Activated T-helper 2 cell treated with anti-CD3 and anti-CD28 coated beads, Interferon-gamma antibody, Interleukin-2, Interleukin-4, amounts not matched to agents 10 μg/mL and 5 μg/mL and 100 μg/mL, durations not matched to agents 14 hours and 24 hours and 36 hours (primary cell): Measurements from ENCODE around the gene RGS3. TPM values are rescaled to one million over a fixed set of nuclear protein-coding genes. Genes with fewer than 3 reads are reported as not detected.

Experiments
- DNase-seq: peaks from one replicate; pipeline ENCODE4 v3.0.0; 2021; ENCODE audit warnings: low spot score
- H3K27ac Mint-ChIP-seq: one replicate; pipeline ENCODE4 v1.8.0; 2021; ENCODE audit warnings: mixed read lengths
- H3K27me3 Mint-ChIP-seq: one replicate; pipeline ENCODE4 v1.8.0; 2021; ENCODE audit warnings: low read depth, mixed read lengths
- H3K36me3 Mint-ChIP-seq: one replicate; pipeline ENCODE4 v1.8.0; 2021; ENCODE audit warnings: low read depth, mixed read lengths
- H3K4me1 Mint-ChIP-seq: one replicate; pipeline ENCODE4 v1.8.0; 2021; ENCODE audit warnings: low read depth, mixed read lengths
- H3K4me3 Mint-ChIP-seq: one replicate; pipeline ENCODE4 v1.8.0; 2021; ENCODE audit warnings: low read depth, mild to moderate bottlenecking, moderate library complexity, mixed read lengths
- H3K9me3 Mint-ChIP-seq: one replicate; pipeline ENCODE4 v1.8.0; 2021; ENCODE audit warnings: mixed read lengths
- intact Hi-C: fragments of 100-400 bp; cut with micrococcal nuclease; formaldehyde crosslinking; loops from one replicate; pipeline ENCODE4 v1.15.1; 2023
- total RNA-seq: library from RNA; stranded (reverse); gene quantifications from 2 replicates; pipeline ENCODE4 v1.2.3, GENCODE V29; 2022

The RGS3 gene
- total RNA-seq, 1 donor from 2014 or later = 64.2 TPM

- Mint-ChIP-seq H3K27ac (no peak overlapping the region), H3K4me3 (no peak overlapping the region)
Measured at GRCh38 chr9:113524468-113524867, 60.9 kb downstream of the RGS3 start.

GRCh38 chr9:113525205-113525604, 61.7 kb downstream of the RGS3 start:
- H3K9me3 Mint-ChIP-seq = no peaks in the 10 kb centered on the region
- H3K4me1 Mint-ChIP-seq = peaks cover 62% of the 10 kb centered on the region
- H3K27ac Mint-ChIP-seq = no peak overlapping the region
- H3K4me3 Mint-ChIP-seq = no peak overlapping the region
- H3K27me3 Mint-ChIP-seq = no peaks in the 10 kb centered on the region
- intact Hi-C loops = no loop called here
- no peak for DNase-seq
- peaks cover 78% of the 10 kb centered on the region for H3K36me3 Mint-ChIP-seq

More at GRCh38 chr9:113524468-113524867, 60.9 kb downstream of the RGS3 start:
- Mint-ChIP-seq H3K27me3 (no peaks in the 10 kb centered on the region), H3K9me3 (no peaks in the 10 kb centered on the region), H3K36me3 (peaks cover 78% of the 10 kb centered on the region), H3K4me1 (peaks cover 64% of the 10 kb centered on the region)
- intact Hi-C loops = no loop called here
- DNase-seq = no peak

GRCh38 chr9:113525831-113526230, 62.3 kb downstream of the RGS3 start:
- H3K4me3 Mint-ChIP-seq = no peak overlapping the region
- intact Hi-C loops = no loop called here
- H3K36me3 Mint-ChIP-seq = peaks cover 79% of the 10 kb centered on the region
- H3K4me1 Mint-ChIP-seq = peaks cover 57% of the 10 kb centered on the region
- no peaks in the 10 kb centered on the region for H3K27me3 Mint-ChIP-seq
- no peaks in the 10 kb centered on the region for H3K9me3 Mint-ChIP-seq
- DNase-seq = no peak
- no peak overlapping the region for H3K27ac Mint-ChIP-seq

- DNase-seq = no peak
- Mint-ChIP-seq H3K27me3 (no peaks in the 10 kb centered on the region), H3K9me3 (no peaks in the 10 kb centered on the region), H3K4me1 (peaks cover 55% of the 10 kb centered on the region), H3K27ac (no peak overlapping the region), H3K36me3 (peaks cover 82% of the 10 kb centered on the region), H3K4me3 (no peak overlapping the region)
- intact Hi-C loops = no loop called here
Measured at GRCh38 chr9:113526231-113526746, 62.8 kb downstream of the RGS3 start.

- peaks cover 85% of the 10 kb centered on the region for H3K36me3 Mint-ChIP-seq
- H3K27ac Mint-ChIP-seq = no peak overlapping the region
- DNase-seq = no peak
- no peaks in the 10 kb centered on the region for H3K9me3 Mint-ChIP-seq
- intact Hi-C loops = no loop called here
- peaks cover 51% of the 10 kb centered on the region for H3K4me1 Mint-ChIP-seq
- no peaks in the 10 kb centered on the region for H3K27me3 Mint-ChIP-seq
- no peak overlapping the region for H3K4me3 Mint-ChIP-seq
Measured at GRCh38 chr9:113526841-113527240, 63.3 kb downstream of the RGS3 start.

- intact Hi-C loops = no loop called here
- H3K27ac Mint-ChIP-seq = no peak overlapping the region
- no peak overlapping the region for H3K4me3 Mint-ChIP-seq
- H3K36me3 Mint-ChIP-seq = peaks cover 82% of the 10 kb centered on the region
- H3K27me3 Mint-ChIP-seq = no peaks in the 10 kb centered on the region
- peaks cover 38% of the 10 kb centered on the region for H3K4me1 Mint-ChIP-seq
- DNase-seq = no peak
- no peaks in the 10 kb centered on the region for H3K9me3 Mint-ChIP-seq
Measured at GRCh38 chr9:113528088-113528487, 64.6 kb downstream of the RGS3 start.

- Mint-ChIP-seq H3K4me1 (peaks cover 31% of the 10 kb centered on the region), H3K9me3 (no peaks in the 10 kb centered on the region), H3K27me3 (no peaks in the 10 kb centered on the region), H3K27ac (no peak overlapping the region), H3K4me3 (no peak overlapping the region), H3K36me3 (peaks cover 78% of the 10 kb centered on the region)
- intact Hi-C loops = no loop called here
- no peak for DNase-seq
Measured at GRCh38 chr9:113528811-113529210, 65.3 kb downstream of the RGS3 start.

- DNase-seq = no peak
- peaks cover 74% of the 10 kb centered on the region for H3K36me3 Mint-ChIP-seq
- no peak overlapping the region for H3K4me3 Mint-ChIP-seq
- no peak overlapping the region for H3K27ac Mint-ChIP-seq
- H3K27me3 Mint-ChIP-seq = no peaks in the 10 kb centered on the region
- peaks cover 24% of the 10 kb centered on the region for H3K4me1 Mint-ChIP-seq
- no peaks in the 10 kb centered on the region for H3K9me3 Mint-ChIP-seq
- intact Hi-C loops = no loop called here
Measured at GRCh38 chr9:113529336-113530009, 65.9 kb downstream of the RGS3 start.

- Mint-ChIP-seq H3K4me3 (no peak overlapping the region), H3K36me3 (peaks cover 68% of the 10 kb centered on the region), H3K9me3 (no peaks in the 10 kb centered on the region), H3K27me3 (no peaks in the 10 kb centered on the region), H3K4me1 (peaks cover 20% of the 10 kb centered on the region), H3K27ac (no peak overlapping the region)
- intact Hi-C loops = no loop called here
- no peak for DNase-seq
Measured at GRCh38 chr9:113530022-113530635, 66.6 kb downstream of the RGS3 start.

GRCh38 chr9:113530942-113531341, 67.4 kb downstream of the RGS3 start:
- intact Hi-C loops = no loop called here
- peaks cover 15% of the 10 kb centered on the region for H3K4me1 Mint-ChIP-seq
- no peaks in the 10 kb centered on the region for H3K27me3 Mint-ChIP-seq
- H3K9me3 Mint-ChIP-seq = no peaks in the 10 kb centered on the region
- H3K36me3 Mint-ChIP-seq = peaks cover 63% of the 10 kb centered on the region
- DNase-seq = no peak
- no peak overlapping the region for H3K27ac Mint-ChIP-seq
- H3K4me3 Mint-ChIP-seq = no peak overlapping the region

- H3K9me3 Mint-ChIP-seq = no peaks in the 10 kb centered on the region
- no peaks in the 10 kb centered on the region for H3K27me3 Mint-ChIP-seq
- no peak overlapping the region for H3K27ac Mint-ChIP-seq
- H3K36me3 Mint-ChIP-seq = peaks cover 63% of the 10 kb centered on the region
- H3K4me1 Mint-ChIP-seq = peaks cover 14% of the 10 kb centered on the region
- intact Hi-C loops = no loop called here
- no peak overlapping the region for H3K4me3 Mint-ChIP-seq
- DNase-seq = no peak
Measured at GRCh38 chr9:113531919-113532808, 68.6 kb downstream of the RGS3 start.

GRCh38 chr9:113532809-113533190, 69.3 kb downstream of the RGS3 start:
- no peak overlapping the region for H3K27ac Mint-ChIP-seq
- no peak overlapping the region for H3K4me3 Mint-ChIP-seq
- H3K9me3 Mint-ChIP-seq = no peaks in the 10 kb centered on the region
- H3K36me3 Mint-ChIP-seq = peaks cover 62% of the 10 kb centered on the region
- peaks cover 8% of the 10 kb centered on the region for H3K4me1 Mint-ChIP-seq
- intact Hi-C loops = no loop called here
- no peak for DNase-seq
- H3K27me3 Mint-ChIP-seq = no peaks in the 10 kb centered on the region
